Subcutaneous abdominal adipose tissue (tissue), 5 donors: Measurements from ENCODE around the gene APEX1.
A peak's percentile ranks its signal among the peaks of the same experiment; 100 is the strongest.

Source experiments
- H3K27ac ChIP-seq: one replicate; pipeline ENCODE4 v1.7.0; 2013; ENCODE audit warnings: low read depth, mild to moderate bottlenecking, inconsistent platforms, low read length, moderate library complexity
- H3K27me3 ChIP-seq, 5 donors: one replicate each; pipeline ENCODE4 v1.7.0; 2013; ENCODE audit warnings: low read length in 5 of 5, inconsistent platforms in 1 of 5; ENCODE audit not compliant: control insufficient read depth in 5 of 5, insufficient read depth in 4 of 5
- H3K36me3 ChIP-seq, 5 donors: one replicate each; pipeline ENCODE4 v1.7.0; 2013; ENCODE audit warnings: low read length in 5 of 5; ENCODE audit not compliant: control insufficient read depth in 5 of 5, insufficient read depth in 5 of 5
- H3K4me1 ChIP-seq, 5 donors: one replicate each; pipeline ENCODE4 v1.7.0; 2013; ENCODE audit warnings: low read length in 5 of 5, mild to moderate bottlenecking in 3 of 5, moderate library complexity in 1 of 5; ENCODE audit not compliant: control insufficient read depth in 5 of 5, insufficient read depth in 5 of 5
- H3K4me3 ChIP-seq, 5 donors: one replicate each; pipeline ENCODE4 v1.7.0; 2013; ENCODE audit warnings: low read length in 5 of 5, low read depth in 1 of 5
- H3K9ac ChIP-seq, 5 donors: one replicate each; pipeline ENCODE4 v1.7.0; 2013; ENCODE audit warnings: low read length in 5 of 5, mild to moderate bottlenecking in 4 of 5, moderate library complexity in 3 of 5
- H3K9me3 ChIP-seq, 5 donors: one replicate each; pipeline ENCODE4 v1.7.0; 2013; ENCODE audit warnings: low read length in 5 of 5; ENCODE audit not compliant: control insufficient read depth in 5 of 5
- donor health status: healthy.
- donor health status: healthy.
- donor health status: healthy.
- donor health status: healthy.
- donor health status: healthy.

APEX1 gene

GRCh38 chr14:20455355-20456300 is 602 bp downstream of the APEX1 start:
- Histone ChIP-seq H3K36me3 (peaks cover 14 to 48% (median 43%) of the 10 kb centered on the region in 5 donors), H3K4me1 (peaks cover 12 to 59% (median 46%) of the 10 kb centered on the region in 5 donors), H3K27ac (peak overlapping the region; percentile 94), H3K9ac (peak overlapping the region; percentile 68 to 80 (median 73)), H3K9me3 (no peaks in the 10 kb centered on the region), H3K4me3 (peak overlapping the region; percentile 82 to 95 (median 90)), H3K27me3 (no peaks in the 10 kb centered on the region)

GRCh38 chr14:20456971-20457370 is 1.9 kb downstream of the APEX1 start:
- H3K27ac ChIP-seq, result peak overlapping the region; percentile 94
- H3K4me3 ChIP-seq, result no peak overlapping the region
- peaks cover 12 to 39% (median 36%) of the 10 kb centered on the region in 5 donors for H3K36me3 ChIP-seq
- H3K4me1 ChIP-seq, result peaks cover 12 to 63% (median 49%) of the 10 kb centered on the region in 5 donors
- H3K9ac ChIP-seq, result no peak overlapping the region
- no peaks in the 10 kb centered on the region for H3K9me3 ChIP-seq
- no peaks in the 10 kb centered on the region for H3K27me3 ChIP-seq

GRCh38 chr14:20458031-20458789 is 3.2 kb downstream of the APEX1 start:
- no peak overlapping the region for H3K4me3 ChIP-seq
- H3K9me3 ChIP-seq, result no peaks in the 10 kb centered on the region
- peaks cover 12 to 62% (median 52%) of the 10 kb centered on the region in 5 donors for H3K4me1 ChIP-seq
- no peaks in the 10 kb centered on the region for H3K27me3 ChIP-seq
- peak overlapping the region in 1 of 5 donors; percentile 9 for H3K9ac ChIP-seq
- peaks cover 12 to 33% (median 30%) of the 10 kb centered on the region in 5 donors for H3K36me3 ChIP-seq
- H3K27ac ChIP-seq, result peak overlapping the region; percentile 33

GRCh38 chr14:20460458-20461224 is 5.6 kb downstream of the APEX1 start:
- Histone ChIP-seq H3K9ac (peak overlapping the region; percentile 79 to 94 (median 87)), H3K27me3 (no peaks in the 10 kb centered on the region), H3K36me3 (peaks cover 12 to 33% (median 30%) of the 10 kb centered on the region in 5 donors), H3K27ac (peak overlapping the region; percentile 79), H3K4me3 (peak overlapping the region; percentile 70 to 95 (median 85)), H3K9me3 (no peaks in the 10 kb centered on the region), H3K4me1 (peaks cover 8 to 43% (median 38%) of the 10 kb centered on the region in 5 donors)

GRCh38 chr14:20461225-20462141 is 6.5 kb downstream of the APEX1 start, which contains the start of gene PIP4P1:
PIP4P1 (minus strand) TSS chr14:20461434; CDS start chr14:20461325, 109 bp downstream.
- no peaks in the 10 kb centered on the region for H3K9me3 ChIP-seq
- H3K27ac ChIP-seq, result peak within 1 kb of the TSS; percentile 79
- H3K27me3 ChIP-seq, result no peaks in the 10 kb centered on the region
- peaks cover 12 to 33% (median 30%) of the 10 kb centered on the region in 5 donors for H3K36me3 ChIP-seq
- peak within 1 kb of the TSS; percentile 79 to 94 (median 87) for H3K9ac ChIP-seq
- peaks cover 8 to 35% (median 31%) of the 10 kb centered on the region in 5 donors for H3K4me1 ChIP-seq
- peak within 1 kb of the TSS; percentile 70 to 95 (median 85) for H3K4me3 ChIP-seq

- Histone ChIP-seq H3K9me3 (no peaks in the 10 kb centered on the region), H3K27ac (peak overlapping the region; percentile 95), H3K36me3 (peaks cover 0 to 16% (median 8%) of the 10 kb centered on the region in 5 donors), H3K4me1 (peaks cover 6 to 31% (median 20%) of the 10 kb centered on the region in 5 donors), H3K4me3 (peak overlapping the region; percentile 44 to 98 (median 94)), H3K27me3 (no peaks in the 10 kb centered on the region), H3K9ac (peak overlapping the region in 4 of 5 donors; percentile 81 to 94 (median 85))
Observed at GRCh38 chr14:20468764-20469241, 13.8 kb downstream of the APEX1 start.

- peaks cover 0 to 22% (median 11%) of the 10 kb centered on the region in 5 donors for H3K36me3 ChIP-seq
- H3K4me1 ChIP-seq, result peaks cover 6 to 31% (median 20%) of the 10 kb centered on the region in 5 donors
- no peaks in the 10 kb centered on the region for H3K9me3 ChIP-seq
- peak within 1 kb of the TSS; percentile 95 for H3K27ac ChIP-seq
- H3K27me3 ChIP-seq, result no peaks in the 10 kb centered on the region
- H3K4me3 ChIP-seq, result peak within 1 kb of the TSS; percentile 88 to 98 (median 94)
- H3K9ac ChIP-seq, result peak within 1 kb of the TSS; percentile 81 to 96 (median 85)
Observed at GRCh38 chr14:20469242-20469889, 14.3 kb downstream of the APEX1 start, which contains the start of gene PNP. PNP (plus strand) TSS chr14:20469406; CDS start chr14:20469525, 119 bp downstream.

GRCh38 chr14:20469890-20470602 is 15.0 kb downstream of the APEX1 start:
- H3K4me1 ChIP-seq, result peaks cover 6 to 31% (median 20%) of the 10 kb centered on the region in 5 donors
- H3K9ac ChIP-seq, result peak overlapping the region; percentile 81 to 96 (median 85)
- H3K36me3 ChIP-seq, result peaks cover 0 to 29% (median 17%) of the 10 kb centered on the region in 5 donors
- H3K4me3 ChIP-seq, result peak overlapping the region; percentile 88 to 98 (median 94)
- H3K27me3 ChIP-seq, result no peaks in the 10 kb centered on the region
- no peaks in the 10 kb centered on the region for H3K9me3 ChIP-seq
- H3K27ac ChIP-seq, result peak overlapping the region; percentile 95
